HepG2 (cell line): Measurements from ENCODE around the gene SEC24D. TPM values are rescaled to one million over a fixed set of nuclear protein-coding genes. Genes with fewer than 3 reads are reported as not detected.

Source experiments
- ATAC-seq: fragments of 200-7000 bp; cut with Tn5 transposase; 3 replicates; pipeline ENCODE4 v1.9.1; 2020; ENCODE audit warnings: mild to moderate bottlenecking, moderate library complexity
- BruUV-seq: library from RNA; stranded (reverse); fragments of 400-500 nt; replicated peaks from 2 replicates; lab custom pipeline; 2021; lab: Mats Ljungman, UMichigan
- CTCF ChIA-PET: fragments of 300-600 bp; formaldehyde crosslinking; extraction: SDS; loops from one replicate; lab custom pipeline; 2021; ENCODE audit warnings: low total read pairs, inconsistent platforms, low intra/inter-chr PET ratio; lab: Yijun Ruan, JAX
- POLR2A ChIA-PET: fragments of 350-600 bp; sonication (Branson Sonifier 250); formaldehyde crosslinking; loops from one replicate; lab custom pipeline; 2020; ENCODE audit warnings: antibody characterized with exemption, inconsistent platforms; lab: Yijun Ruan, JAX
- DNase-seq: peaks from one replicate; pipeline ENCODE4 v3.0.0-alpha.2; 2015; ENCODE audit warnings: low spot score
- FAIRE-seq: peaks from 3 replicates; lab custom pipeline; 2011; peaks lifted over from hg19 to GRCh38; lab: Jason Lieb, UNC
- H2AFZ ChIP-seq: one replicate; pipeline ENCODE4 v1.6.1; 2011; ENCODE audit warnings: low read length, inconsistent platforms
- H3K27ac ChIP-seq: fragments of 300-600 bp; 3 replicates; pipeline ENCODE4 v1.8.0; 2011; ENCODE audit warnings: mixed run types, mild to moderate bottlenecking, mixed read lengths, low read length, inconsistent platforms; ENCODE audit not compliant: insufficient read depth; ENCODE audit errors: extremely low read length
- H3K27me3 ChIP-seq, 2 experiments: fragments of 200-600 bp in 1 of 2; 2 replicates in 1 of 2; 3 replicates in 1 of 2; pipeline versions ENCODE4 v1.6.0 to v1.8.0; 2011; ENCODE audit warnings: low read length in 2 of 2, mild to moderate bottlenecking in 2 of 2, moderate library complexity in 2 of 2, inconsistent platforms in 1 of 2; ENCODE audit not compliant: insufficient read depth in 2 of 2, control insufficient read depth in 1 of 2
- H3K36me3 ChIP-seq, 2 experiments: fragments of 200-600 bp in 1 of 2; replicated peaks in 1 of 2; 2 replicates in 1 of 2; 3 replicates in 1 of 2; pipeline versions ENCODE4 v1.5.1 to v1.8.0; 2011; ENCODE audit warnings: low read length in 2 of 2, inconsistent platforms in 1 of 2; ENCODE audit not compliant: insufficient read depth in 2 of 2, control insufficient read depth in 1 of 2
- H3K4me1 ChIP-seq: 2 replicates; pipeline ENCODE4 v1.5.1; 2012; ENCODE audit warnings: low read length, inconsistent platforms; ENCODE audit not compliant: insufficient read depth
- H3K4me2 ChIP-seq: 2 replicates; pipeline ENCODE4 v1.6.0; 2011; ENCODE audit warnings: low read depth, low read length, inconsistent platforms
- H3K4me3 ChIP-seq, 3 experiments: fragments of 200-600 bp in 1 of 3; sonication (generic), shearing (Covaris generic) in 1 of 3; replicated peaks in 1 of 3; 2 replicates each; pipeline ENCODE4 v1.5.1; 2011 to 2016; ENCODE audit warnings: low read length in 3 of 3, inconsistent platforms in 2 of 3, low read depth in 2 of 3, mild to moderate bottlenecking in 2 of 3, control low read depth in 1 of 3, mixed read lengths in 1 of 3; ENCODE audit not compliant: insufficient read depth in 1 of 3
- H3K79me2 ChIP-seq: one replicate; pipeline ENCODE4 v1.6.1; 2011; ENCODE audit warnings: low read length, inconsistent platforms; ENCODE audit not compliant: insufficient read depth
- H3K9ac ChIP-seq: 2 replicates; pipeline ENCODE4 v1.6.0; 2011; ENCODE audit warnings: mild to moderate bottlenecking, low read depth, low read length, inconsistent platforms; ENCODE audit not compliant: insufficient read depth
- H3K9me3 ChIP-seq: 2 replicates; pipeline ENCODE4 v1.5.1; 2012; ENCODE audit warnings: mild to moderate bottlenecking, low read length
- H4K20me1 ChIP-seq: 2 replicates; pipeline ENCODE4 v1.6.0; 2011; ENCODE audit warnings: inconsistent platforms, mild to moderate bottlenecking, low read length, moderate library complexity; ENCODE audit not compliant: insufficient read depth
- BHLHE40 ChIP-seq: IDR thresholded peaks from 2 replicates; pipeline ENCODE4 v1.6.1; 2011; ENCODE audit warnings: low read length, improper control_type of control experiment
- CAMTA2 ChIP-seq: sonication (generic); formaldehyde crosslinking; IDR thresholded peaks from 2 replicates; pipeline ENCODE4 v1.4.0; 2020; ENCODE audit warnings: mild to moderate bottlenecking, missing genetic modification reagents, borderline replicate concordance
- FOSL2 ChIP-seq: sonication (generic); formaldehyde crosslinking; IDR thresholded peaks from 2 replicates; pipeline ENCODE4 v1.4.0; 2020; ENCODE audit warnings: missing genetic modification reagents
- HDAC6 ChIP-seq: fragments of 200-600 bp; sonication (generic); IDR thresholded peaks from 2 replicates; pipeline ENCODE4 v1.7.0; 2017; ENCODE audit warnings: mild to moderate bottlenecking, antibody characterized with exemption, low read length, low read depth
- NFE2L1 ChIP-seq: sonication (generic); formaldehyde crosslinking; IDR thresholded peaks from 2 replicates; pipeline ENCODE4 v1.4.0; 2020; ENCODE audit warnings: missing genetic modification reagents, mild to moderate bottlenecking, borderline replicate concordance
- SCMH1 ChIP-seq: sonication (generic); formaldehyde crosslinking; IDR thresholded peaks from 2 replicates; pipeline ENCODE4 v1.9.0; 2021; ENCODE audit warnings: missing genetic modification reagents, mild to moderate bottlenecking, borderline replicate concordance
- SMARCC2 ChIP-seq: fragments of 450-650 bp; IDR thresholded peaks from 2 replicates; pipeline ENCODE4 v1.6.1; 2017; ENCODE audit warnings: antibody characterized with exemption, mild to moderate bottlenecking
- SRF ChIP-seq: IDR thresholded peaks from 2 replicates; pipeline ENCODE4 v1.6.1; 2011; ENCODE audit warnings: mild to moderate bottlenecking, low read depth, low read length, moderate library complexity
- SRY ChIP-seq: sonication (generic); formaldehyde crosslinking; IDR thresholded peaks from 2 replicates; pipeline ENCODE4 v1.8.0; 2022; ENCODE audit warnings: mild to moderate bottlenecking, missing genetic modification reagents
- YEATS2 ChIP-seq: sonication (generic); formaldehyde crosslinking; IDR thresholded peaks from 2 replicates; pipeline ENCODE4 v1.4.0; 2020; ENCODE audit warnings: missing genetic modification reagents, borderline replicate concordance
- ZMAT3 ChIP-seq: sonication (generic); formaldehyde crosslinking; conservative IDR thresholded peaks from 2 replicates; pipeline ENCODE4 v1.7.0; 2021; ENCODE audit warnings: missing genetic modification reagents
- ZNF549 ChIP-seq: sonication (generic); formaldehyde crosslinking; IDR thresholded peaks from 2 replicates; pipeline ENCODE4 v1.5.0; 2020; ENCODE audit warnings: missing genetic modification reagents
- ZNF660 ChIP-seq: sonication (generic); formaldehyde crosslinking; IDR thresholded peaks from 2 replicates; pipeline ENCODE4 v1.5.1; 2020; ENCODE audit warnings: mild to moderate bottlenecking, low read depth, missing genetic modification reagents, borderline replicate concordance
- ZNF788 ChIP-seq: sonication (generic); formaldehyde crosslinking; IDR thresholded peaks from 2 replicates; pipeline ENCODE4 v1.5.0; 2020; ENCODE audit warnings: mild to moderate bottlenecking, missing genetic modification reagents, borderline replicate concordance
- ZNF792 ChIP-seq: IDR thresholded peaks from 2 replicates; pipeline ENCODE4 v1.6.1; 2016
- ZSCAN21 ChIP-seq: sonication (generic); formaldehyde crosslinking; IDR thresholded peaks from 2 replicates; pipeline ENCODE4 v1.8.0; 2022; ENCODE audit warnings: mild to moderate bottlenecking, missing genetic modification reagents, moderate library complexity, borderline replicate concordance
- WGBS: methylation state at CpG from one replicate; pipeline ENCODE4 v1.1.6; 2017; ENCODE audit warnings: low lambda C conversion rate; 5-methylcytosine and 5-hydroxymethylcytosine counted together
- in situ Hi-C: cut with HindIII; loops from 2 replicates; pipeline ENCODE4 v1.10.0; 2017; ENCODE audit warnings: low pct_unique_long_range_greater_than_20kb; ENCODE audit not compliant: extremely low pct_ligation_motif_present
- intact Hi-C: fragments of 100-400 bp; cut with micrococcal nuclease; formaldehyde crosslinking; loops from one replicate; pipeline ENCODE4 v1.10.0; 2022; ENCODE audit not compliant: unreplicated experiment
- polyA plus RNA-seq, 8 experiments: library from polyadenylated mRNA; depleted of rRNA in 3 of 8; stranded (reverse) in 7 of 8; unstranded in 1 of 8; fragments of >200 nt; fragmentation: Illumina TruSeq in 4 of 8; extraction: Trizol in 4 of 8; gene quantifications; 2 replicates each; pipeline versions ENCODE4 v1.2.1 to v1.2.3, GENCODE V29; 2011 to 2016; ENCODE audit warnings: low read depth in 4 of 8, missing spikeins in 1 of 8, mixed read lengths in 1 of 8; ENCODE audit not compliant: insufficient read depth in 1 of 8
- total RNA-seq, 5 experiments: library from RNA; depleted of rRNA; stranded (reverse); fragments of >200 nt; fragmentation: Illumina TruSeq; extraction: Trizol; gene quantifications; 2 replicates each; pipeline ENCODE4 v1.2.3, GENCODE V29; 2016; ENCODE audit warnings: low read depth in 1 of 5
- TF ChIP-seq, protein P1 (sequence below): sonication (generic); formaldehyde crosslinking; IDR thresholded peaks from 2 replicates; pipeline ENCODE4 v1.8.0; 2022; ENCODE audit warnings: mild to moderate bottlenecking, missing genetic modification reagents, moderate library complexity
- TF ChIP-seq, protein P2 (sequence below): IDR thresholded peaks from 2 replicates; pipeline ENCODE4 v1.6.1; 2016; ENCODE audit warnings: control low read depth
- TF ChIP-seq, protein P3 (sequence below): sonication (generic); formaldehyde crosslinking; IDR thresholded peaks from 2 replicates; pipeline ENCODE4 v1.4.0; 2020; ENCODE audit warnings: missing genetic modification reagents
- TF ChIP-seq, protein P4 (sequence below): sonication (generic); formaldehyde crosslinking; IDR thresholded peaks from 2 replicates; pipeline ENCODE4 v1.4.0; 2020; ENCODE audit warnings: mild to moderate bottlenecking, low read depth, missing genetic modification reagents

The SEC24D gene
- total and polyA plus RNA-seq, 2 of the 13 experiments (the other 11 are each of a cell fraction or from before 2014, with no cell fraction given) = 30.0 to 51.1 TPM

DNA sequence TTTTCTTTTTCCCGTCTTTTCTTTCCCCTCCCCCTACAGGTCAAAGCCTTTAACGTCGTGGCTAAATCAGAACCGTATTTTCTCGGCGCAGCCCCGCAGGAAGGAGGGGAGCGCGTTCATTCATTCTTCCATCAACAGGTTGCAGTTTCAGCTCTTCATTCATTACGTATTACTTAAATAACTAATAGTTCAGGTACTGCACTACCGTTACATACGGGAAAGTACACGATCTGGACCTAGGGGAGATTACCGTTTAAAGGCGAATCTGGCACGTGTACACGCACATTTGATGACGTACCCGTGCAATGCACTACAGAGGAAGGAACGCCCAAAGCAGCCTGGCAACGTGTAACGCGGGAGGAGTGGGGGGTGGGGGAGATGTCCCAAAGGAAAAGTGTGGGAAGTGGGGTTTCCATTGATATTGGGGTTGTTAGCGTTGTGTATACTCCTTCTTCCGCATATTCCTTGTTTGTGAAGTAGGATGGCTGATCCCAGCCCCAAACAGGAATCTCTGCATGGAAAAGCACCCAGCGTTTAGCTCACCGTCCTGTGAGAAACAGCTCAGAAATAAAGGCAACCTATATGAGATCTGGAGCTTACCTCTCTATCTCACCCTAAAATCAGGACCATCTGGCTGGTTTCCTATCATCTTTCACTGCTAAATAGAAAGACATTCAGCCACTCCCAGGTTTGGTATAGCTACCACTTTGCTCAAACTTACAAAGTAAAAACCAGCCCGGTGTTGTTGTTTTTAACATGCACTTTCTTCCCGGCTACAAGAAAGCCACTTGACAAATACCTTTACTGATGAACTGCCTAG is 585 bp upstream of the SEC24D start:
- in situ Hi-C loops = no loop called here
- Histone ChIP-seq H3K9ac (peak overlapping the region; percentile 96), H3K27ac (peak overlapping the region; percentile 84), H3K4me3 (peak overlapping the region; percentile 91 to 97 (median 96)), H3K4me2 (peak overlapping the region; percentile 88), H3K79me2 (peaks cover 39% of the 10 kb centered on the region), H3K9me3 (no peaks in the 10 kb centered on the region), H4K20me1 (peaks cover 2% of the 10 kb centered on the region; the same call in 1 of the 2 replicates), H2AFZ (peak overlapping the region; percentile 98), H3K4me1 (peaks cover 39% of the 10 kb centered on the region), H3K27me3 (no peaks in the 10 kb centered on the region; a peak in 1 of 5 replicates), H3K36me3 (peaks cover 0 to 17% of the 10 kb centered on the region in 2 experiments; a peak in 3 of 5 replicates)
- intact Hi-C loops = no loop called here
- ATAC-seq (peak; percentile 43), DNase-seq (peak; percentile 57), FAIRE-seq (no peak)
- TSS peak; percentile 66 for BruUV-seq
- 3% methylated on average over 29 of the region's 29 CpGs for WGBS
- CTCF ChIA-PET = no interaction called here
- POLR2A ChIA-PET = interaction anchor here (0.8 to 1.9 kb wide), 4 partner anchors 9 to 464 kb away, joined by 3 to 6 read pairs (median 4); partner anchors contain the start of gene METTL14
- TF ChIP-seq, protein P1, sequence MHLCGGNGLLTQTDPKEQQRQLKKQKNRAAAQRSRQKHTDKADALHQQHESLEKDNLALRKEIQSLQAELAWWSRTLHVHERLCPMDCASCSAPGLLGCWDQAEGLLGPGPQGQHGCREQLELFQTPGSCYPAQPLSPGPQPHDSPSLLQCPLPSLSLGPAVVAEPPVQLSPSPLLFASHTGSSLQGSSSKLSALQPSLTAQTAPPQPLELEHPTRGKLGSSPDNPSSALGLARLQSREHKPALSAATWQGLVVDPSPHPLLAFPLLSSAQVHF (CRISPR knock-in tag) = 0 out of 2 replicates have a peak, but pooled peaks have one; percentile 38
- TF ChIP-seq ZMAT3 (CRISPR knock-in tag) (no peak; the same call in 1 of the 2 replicates), ZNF792 (CRISPR knock-in tag) (no peak), ZNF788 (CRISPR knock-in tag) (no peak), SRF (no peak), ZSCAN21 (CRISPR knock-in tag) (no peak; the same call in 1 of the 2 replicates), BHLHE40 (peak; percentile 72; the same call in 1 of the 2 replicates), SRY (CRISPR knock-in tag) (0 out of 2 replicates have a peak, but pooled peaks have one; percentile 25), SCMH1 (CRISPR knock-in tag) (no peak), CAMTA2 (no peak), FOSL2 (CRISPR knock-in tag) (0 out of 2 replicates have a peak, but pooled peaks have one; percentile 11), YEATS2 (CRISPR knock-in tag) (peak; percentile 22; the same call in 1 of the 2 replicates), ZNF549 (CRISPR knock-in tag) (no peak), HDAC6 (no peak), SMARCC2 (no peak), NFE2L1 (no peak), ZNF660 (CRISPR knock-in tag) (no peak)
- TF ChIP-seq, protein P2, sequence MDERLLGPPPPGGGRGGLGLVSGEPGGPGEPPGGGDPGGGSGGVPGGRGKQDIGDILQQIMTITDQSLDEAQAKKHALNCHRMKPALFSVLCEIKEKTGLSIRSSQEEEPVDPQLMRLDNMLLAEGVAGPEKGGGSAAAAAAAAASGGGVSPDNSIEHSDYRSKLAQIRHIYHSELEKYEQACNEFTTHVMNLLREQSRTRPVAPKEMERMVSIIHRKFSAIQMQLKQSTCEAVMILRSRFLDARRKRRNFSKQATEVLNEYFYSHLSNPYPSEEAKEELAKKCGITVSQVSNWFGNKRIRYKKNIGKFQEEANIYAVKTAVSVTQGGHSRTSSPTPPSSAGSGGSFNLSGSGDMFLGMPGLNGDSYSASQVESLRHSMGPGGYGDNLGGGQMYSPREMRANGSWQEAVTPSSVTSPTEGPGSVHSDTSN (CRISPR knock-in tag) = no peak
- TF ChIP-seq, protein P3, sequence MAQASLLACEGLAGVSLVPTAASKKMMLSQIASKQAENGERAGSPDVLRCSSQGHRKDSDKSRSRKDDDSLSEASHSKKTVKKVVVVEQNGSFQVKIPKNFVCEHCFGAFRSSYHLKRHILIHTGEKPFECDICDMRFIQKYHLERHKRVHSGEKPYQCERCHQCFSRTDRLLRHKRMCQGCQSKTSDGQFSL (CRISPR knock-in tag) = no peak
- TF ChIP-seq, protein P4, sequence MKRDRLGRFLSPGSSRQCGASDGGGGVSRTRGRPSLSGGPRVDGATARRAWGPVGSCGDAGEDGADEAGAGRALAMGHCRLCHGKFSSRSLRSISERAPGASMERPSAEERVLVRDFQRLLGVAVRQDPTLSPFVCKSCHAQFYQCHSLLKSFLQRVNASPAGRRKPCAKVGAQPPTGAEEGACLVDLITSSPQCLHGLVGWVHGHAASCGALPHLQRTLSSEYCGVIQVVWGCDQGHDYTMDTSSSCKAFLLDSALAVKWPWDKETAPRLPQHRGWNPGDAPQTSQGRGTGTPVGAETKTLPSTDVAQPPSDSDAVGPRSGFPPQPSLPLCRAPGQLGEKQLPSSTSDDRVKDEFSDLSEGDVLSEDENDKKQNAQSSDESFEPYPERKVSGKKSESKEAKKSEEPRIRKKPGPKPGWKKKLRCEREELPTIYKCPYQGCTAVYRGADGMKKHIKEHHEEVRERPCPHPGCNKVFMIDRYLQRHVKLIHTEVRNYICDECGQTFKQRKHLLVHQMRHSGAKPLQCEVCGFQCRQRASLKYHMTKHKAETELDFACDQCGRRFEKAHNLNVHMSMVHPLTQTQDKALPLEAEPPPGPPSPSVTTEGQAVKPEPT (CRISPR knock-in tag) = no peak
